PC-9 (cell line): ENCODE results near the gene TAF6. TPM values are rescaled to one million over a fixed set of nuclear protein-coding genes. Genes with fewer than 3 reads are reported as not detected.
A peak's percentile ranks its signal among the peaks of the same experiment; 100 is the strongest.

Source experiments
- BruUV-seq: library from RNA; stranded (reverse); fragments of 400-500 nt; replicated peaks from 2 replicates; lab custom pipeline; 2021; lab: Mats Ljungman, UMichigan
- CTCF ChIA-PET: fragments of 300-600 bp; sonication (Branson Sonifier 250); formaldehyde crosslinking; loops from one replicate; lab custom pipeline; 2022; ENCODE audit warnings: antibody characterized with exemption; lab: Charles Lee
- POLR2A ChIA-PET: fragments of 300-600 bp; sonication (Branson Sonifier 250); formaldehyde crosslinking; loops from one replicate; lab custom pipeline; 2022; ENCODE audit warnings: antibody characterized with exemption; ENCODE audit not compliant: unreplicated experiment; lab: Charles Lee
- DNase-seq, 2 experiments: peaks; one replicate each; pipeline versions ENCODE4 v3.0.0 to v3.0.0-alpha.2; 2015 to 2022; ENCODE audit warnings: mixed read lengths in 1 of 2
- H2AFZ ChIP-seq: fragments of 200-600 bp; sonication (generic); 2 replicates; pipeline ENCODE4 v1.8.1; 2017; ENCODE audit warnings: antibody characterized with exemption
- H3F3A ChIP-seq: fragments of 200-600 bp; sonication (generic); 2 replicates; pipeline ENCODE4 v1.8.1; 2017; ENCODE audit warnings: antibody characterized with exemption, mild to moderate bottlenecking, low read depth; ENCODE audit not compliant: insufficient read depth
- H3K27ac ChIP-seq: fragments of 200-600 bp; sonication (generic); 2 replicates; pipeline ENCODE4 v1.6.1; 2016; ENCODE audit warnings: mixed run types
- H3K27me3 ChIP-seq: fragments of 200-600 bp; sonication (generic); 2 replicates; pipeline ENCODE4 v1.6.1; 2016; ENCODE audit warnings: low read depth, mixed run types; ENCODE audit not compliant: insufficient read depth
- H3K36me3 ChIP-seq: fragments of 200-600 bp; sonication (generic); 2 replicates; pipeline ENCODE4 v1.6.1; 2016; ENCODE audit warnings: low read depth, mixed run types
- H3K4me1 ChIP-seq: fragments of 200-600 bp; sonication (generic); replicated peaks from 2 replicates; pipeline ENCODE4 v1.6.1; 2016; ENCODE audit warnings: mixed run types; ENCODE audit not compliant: insufficient read depth
- H3K4me2 ChIP-seq: fragments of 200-600 bp; sonication (generic); 2 replicates; pipeline ENCODE4 v1.6.1; 2017; ENCODE audit warnings: mixed run types
- H3K4me3 ChIP-seq: fragments of 200-600 bp; sonication (generic); 2 replicates; pipeline ENCODE4 v1.6.1; 2016; ENCODE audit warnings: mixed run types
- H3K79me2 ChIP-seq: fragments of 200-600 bp; sonication (generic); 2 replicates; pipeline ENCODE4 v1.6.1; 2017; ENCODE audit warnings: low read depth, mixed run types
- H3K9me2 ChIP-seq: fragments of 200-600 bp; sonication (generic); 2 replicates; pipeline ENCODE4 v1.8.1; 2017; ENCODE audit warnings: mild to moderate bottlenecking; ENCODE audit not compliant: insufficient read depth
- H3K9me3 ChIP-seq: fragments of 200-600 bp; sonication (generic); 2 replicates; pipeline ENCODE4 v1.8.1; 2016; ENCODE audit warnings: low read depth; ENCODE audit not compliant: insufficient read depth
- H4K20me1 ChIP-seq: fragments of 200-600 bp; sonication (generic); 2 replicates; pipeline ENCODE4 v1.8.1; 2017; ENCODE audit not compliant: insufficient read depth
- EZH2 ChIP-seq: fragments of 200-600 bp; sonication (generic); IDR thresholded peaks from 2 replicates; pipeline ENCODE4 v1.8.0; 2017; ENCODE audit warnings: antibody characterized with exemption, low read depth
- intact Hi-C: fragments of 100-400 bp; cut with micrococcal nuclease; formaldehyde crosslinking; loops from one replicate; pipeline ENCODE4 v1.10.0; 2022; ENCODE audit not compliant: unreplicated experiment
- total RNA-seq: library from RNA; stranded (reverse); gene quantifications from 2 replicates; pipeline ENCODE4 v1.2.3, GENCODE V29; 2021
- TF ChIP-seq, protein P1 (sequence below): fragments of 200-600 bp; sonication (generic); conservative IDR thresholded peaks from 2 replicates; pipeline ENCODE4 v1.6.1; 2017; ENCODE audit warnings: mixed run types, antibody characterized with exemption, mild to moderate bottlenecking, moderate library complexity

TAF6 gene
- total RNA-seq, 1 experiment from 2014 or later = 91.4 TPM

DNA sequence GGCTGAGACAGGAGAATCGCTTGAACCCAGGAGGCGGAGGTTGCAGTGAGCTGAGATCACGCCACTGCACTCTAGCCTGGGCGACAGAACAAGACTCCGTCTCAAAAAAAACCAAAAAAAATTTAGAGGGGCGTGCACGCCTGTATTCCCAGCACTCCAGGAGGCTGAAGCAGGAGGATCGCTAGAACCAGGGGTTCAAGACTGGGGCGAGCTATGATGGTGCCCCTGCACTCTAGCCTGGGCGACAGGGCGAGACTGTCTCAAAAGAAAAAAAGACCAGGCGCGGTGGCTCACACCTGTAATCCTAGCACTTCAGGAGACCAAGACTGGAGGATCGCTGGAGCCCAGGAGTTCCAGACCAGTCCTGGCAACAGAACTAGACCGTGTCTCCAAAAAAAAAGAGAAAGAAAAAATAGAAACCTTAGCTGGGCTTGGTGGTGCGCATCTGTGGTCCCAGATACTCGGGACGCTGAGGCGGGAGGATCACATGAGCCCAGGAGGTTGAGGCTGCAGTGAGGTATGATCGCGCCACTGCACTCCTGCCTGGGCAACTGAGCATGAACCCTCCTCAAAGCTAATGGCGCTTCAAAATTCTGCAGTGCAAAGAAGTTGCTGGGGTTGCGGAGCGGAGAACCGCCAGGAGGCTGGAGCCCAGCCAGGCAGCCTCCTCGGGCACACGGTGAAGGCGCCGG is 7.2 kb upstream of the TAF6 start:
- Histone ChIP-seq H3K36me3 (no peaks in the 10 kb centered on the region), H3F3A (peaks cover 42% of the 10 kb centered on the region), H3K9me3 (no peaks in the 10 kb centered on the region), H3K79me2 (peaks cover 8% of the 10 kb centered on the region; the same call in 1 of the 2 replicates), H2AFZ (peak overlapping the region; percentile 92), H4K20me1 (no peaks in the 10 kb centered on the region), H3K27me3 (no peaks in the 10 kb centered on the region), H3K4me2 (peak overlapping the region; percentile 80), H3K9me2 (no peaks in the 10 kb centered on the region), H3K27ac (peak overlapping the region; percentile 82), H3K4me3 (peak overlapping the region; percentile 75), H3K4me1 (peaks cover 19% of the 10 kb centered on the region; the same call in 1 of the 2 replicates)
- TF ChIP-seq EZH2 = no peak
- TF ChIP-seq, protein P1, sequence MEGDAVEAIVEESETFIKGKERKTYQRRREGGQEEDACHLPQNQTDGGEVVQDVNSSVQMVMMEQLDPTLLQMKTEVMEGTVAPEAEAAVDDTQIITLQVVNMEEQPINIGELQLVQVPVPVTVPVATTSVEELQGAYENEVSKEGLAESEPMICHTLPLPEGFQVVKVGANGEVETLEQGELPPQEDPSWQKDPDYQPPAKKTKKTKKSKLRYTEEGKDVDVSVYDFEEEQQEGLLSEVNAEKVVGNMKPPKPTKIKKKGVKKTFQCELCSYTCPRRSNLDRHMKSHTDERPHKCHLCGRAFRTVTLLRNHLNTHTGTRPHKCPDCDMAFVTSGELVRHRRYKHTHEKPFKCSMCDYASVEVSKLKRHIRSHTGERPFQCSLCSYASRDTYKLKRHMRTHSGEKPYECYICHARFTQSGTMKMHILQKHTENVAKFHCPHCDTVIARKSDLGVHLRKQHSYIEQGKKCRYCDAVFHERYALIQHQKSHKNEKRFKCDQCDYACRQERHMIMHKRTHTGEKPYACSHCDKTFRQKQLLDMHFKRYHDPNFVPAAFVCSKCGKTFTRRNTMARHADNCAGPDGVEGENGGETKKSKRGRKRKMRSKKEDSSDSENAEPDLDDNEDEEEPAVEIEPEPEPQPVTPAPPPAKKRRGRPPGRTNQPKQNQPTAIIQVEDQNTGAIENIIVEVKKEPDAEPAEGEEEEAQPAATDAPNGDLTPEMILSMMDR = no peak
- intact Hi-C loops = loop anchor here (2.0 kb wide), 1 partner anchor 26 kb away; the partner anchor contains the start of genes AP4M1 and MCM7
- DNase-seq = no peak
- TSS peak; percentile 66 for BruUV-seq
- ChIA-PET CTCF (interaction anchor here (0.6 to 0.7 kb wide), 3 partner anchors 390 to 675 kb away, joined by 4 to 13 read pairs (median 5); no protein-coding TSS in a partner anchor), POLR2A (interaction anchor here (0.6 to 0.9 kb wide), 2 partner anchors 31 kb away, joined by 3 to 4 read pairs; no protein-coding TSS in a partner anchor)

DNA sequence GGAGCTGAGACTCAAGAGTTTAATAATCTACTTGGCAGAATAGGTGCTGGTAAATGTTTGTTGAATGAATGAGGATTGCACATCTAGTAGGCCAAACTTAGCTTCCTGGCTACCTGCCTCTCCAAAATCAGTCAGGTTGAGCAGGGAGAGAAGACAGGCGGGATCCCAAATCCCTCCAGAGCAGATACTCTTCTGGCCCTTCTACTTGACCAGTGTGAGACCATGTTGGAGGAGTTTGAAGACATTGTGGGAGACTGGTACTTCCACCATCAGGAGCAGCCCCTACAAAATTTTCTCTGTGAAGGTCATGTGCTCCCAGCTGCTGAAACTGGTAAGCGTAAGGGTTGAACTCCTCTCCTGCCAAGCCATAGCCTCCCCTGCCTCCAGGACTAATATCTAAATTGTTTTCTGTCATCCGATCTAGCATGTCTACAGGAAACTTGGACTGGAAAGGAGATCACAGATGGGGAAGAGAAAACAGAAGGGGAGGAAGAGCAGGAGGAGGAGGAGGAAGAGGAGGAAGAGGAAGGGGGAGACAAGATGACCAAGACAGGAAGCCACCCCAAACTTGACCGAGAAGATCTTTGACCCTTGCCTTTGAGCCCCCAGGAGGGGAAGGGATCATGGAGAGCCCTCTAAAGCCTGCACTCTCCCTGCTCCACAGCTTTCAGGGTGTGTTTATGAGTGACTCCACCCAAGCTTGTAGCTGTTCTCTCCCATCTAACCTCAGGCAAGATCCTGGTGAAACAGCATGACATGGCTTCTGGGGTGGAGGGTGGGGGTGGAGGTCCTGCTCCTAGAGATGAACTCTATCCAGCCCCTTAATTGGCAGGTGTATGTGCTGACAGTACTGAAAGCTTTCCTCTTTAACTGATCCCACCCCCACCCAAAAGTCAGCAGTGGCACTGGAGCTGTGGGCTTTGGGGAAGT is 5.4 kb upstream of the TAF6 start:
- Histone ChIP-seq H3K36me3 (no peaks in the 10 kb centered on the region), H3K4me2 (0 out of 2 replicates have a peak overlapping the region, but pooled peaks have one; percentile 80), H3K27me3 (no peaks in the 10 kb centered on the region), H3K9me3 (no peaks in the 10 kb centered on the region), H3K27ac (no peak overlapping the region), H3K9me2 (no peaks in the 10 kb centered on the region), H3K4me1 (peaks cover 18% of the 10 kb centered on the region; the same call in 1 of the 2 replicates), H4K20me1 (no peaks in the 10 kb centered on the region), H3K4me3 (no peak overlapping the region), H2AFZ (no peak overlapping the region), H3F3A (peaks cover 29% of the 10 kb centered on the region), H3K79me2 (peaks cover 8% of the 10 kb centered on the region; the same call in 1 of the 2 replicates)
- no peak for DNase-seq
- CTCF ChIA-PET = interaction anchor here (0.6 to 0.7 kb wide), 5 partner anchors 42 to 1050 kb away, joined by 3 to 5 read pairs (median 4); no protein-coding TSS in a partner anchor
- no TSS peak for BruUV-seq
- TF ChIP-seq EZH2 = no peak
- TF ChIP-seq, protein P1 = no peak
- intact Hi-C loops = no loop called here
- POLR2A ChIA-PET = interaction anchor here (0.5 kb wide), 1 partner anchor 28 kb away, joined by 7 read pairs; no protein-coding TSS in a partner anchor

DNA sequence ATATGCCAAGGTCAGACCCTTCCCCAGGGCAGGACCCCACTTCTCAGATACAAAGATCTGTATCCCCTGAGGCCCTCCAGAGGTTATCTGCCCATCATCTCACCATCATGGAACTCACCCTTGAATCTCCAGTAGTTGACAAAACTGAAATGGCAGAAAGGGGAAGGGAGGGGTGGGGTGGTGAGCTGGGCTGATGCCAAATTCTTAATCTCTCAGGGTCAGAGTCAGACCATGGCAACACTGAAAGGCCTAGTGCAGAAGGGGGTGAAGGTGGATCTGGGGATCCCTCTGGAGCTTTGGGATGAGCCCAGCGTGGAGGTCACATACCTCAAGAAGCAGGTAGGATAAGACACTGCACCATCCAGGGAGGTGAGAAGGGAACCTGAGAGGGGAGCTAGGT is 3.4 kb upstream of the TAF6 start:
- no TSS peak for BruUV-seq
- no peak overlapping the region for H3K4me2 ChIP-seq
- no peaks in the 10 kb centered on the region for H3K27me3 ChIP-seq
- no peak overlapping the region for H2AFZ ChIP-seq
- intact Hi-C loops = no loop called here
- no peaks in the 10 kb centered on the region for H4K20me1 ChIP-seq
- peaks cover 13% of the 10 kb centered on the region; the same call in 1 of the 2 replicates for H3K4me1 ChIP-seq
- no peak overlapping the region for H3K4me3 ChIP-seq
- TF ChIP-seq, protein P1 = no peak
- TF ChIP-seq EZH2 = no peak
- no peak for DNase-seq
- no peak overlapping the region for H3K27ac ChIP-seq
- CTCF ChIA-PET = interaction anchor here (0.6 kb wide), 1 partner anchor 690 kb away, joined by 9 read pairs; no protein-coding TSS in a partner anchor
- H3F3A ChIP-seq = peaks cover 16% of the 10 kb centered on the region; the same call in 1 of the 2 replicates
- peaks cover 8% of the 10 kb centered on the region; the same call in 1 of the 2 replicates for H3K79me2 ChIP-seq
- H3K9me2 ChIP-seq = no peaks in the 10 kb centered on the region
- H3K36me3 ChIP-seq = no peaks in the 10 kb centered on the region
- no peaks in the 10 kb centered on the region for H3K9me3 ChIP-seq
- POLR2A ChIA-PET = no interaction called here
